Measurements from ENCODE around the gene KIF25. TPM values are rescaled to one million over a fixed set of nuclear protein-coding genes. Genes with fewer than 3 reads are reported as not detected.

The KIF25 gene
- total and polyA plus RNA-seq, 7 experiments from 2014 or later, result 0.86 TPM; not detected in 6

- ATAC-seq (no peak), DNase-seq (peak in 1 of 9 donors; percentile 0)
- H3K4me1 ChIP-seq (ENCODE audit: control insufficient read depth in 2 of 2, insufficient read depth in 2 of 2, low read length in 2 of 2), result no peaks in the 10 kb centered on the region
- peaks cover 0 to 4% (median 0%) of the 10 kb centered on the region in 5 donors for H3K36me3 Mint-ChIP-seq
- POLR2A ChIA-PET, result no interaction called here
- intact Hi-C loops (cut with micrococcal nuclease), result no loop called here
- H3K27me3 ChIP-seq (ENCODE audit: control insufficient read depth in 2 of 2, insufficient read depth in 2 of 2, low read length in 2 of 2), result no peaks in the 10 kb centered on the region
- H3K9me3 Mint-ChIP-seq, result peaks cover 0 to 13% (median 3%) of the 10 kb centered on the region in 11 donors
- no peak overlapping the region for H3K4me3 ChIP-seq (ENCODE audit: low read length)
- H3K4me3 Mint-ChIP-seq, result no peak overlapping the region
- H3K27me3 Mint-ChIP-seq, result peaks cover 0 to 7% (median 0%) of the 10 kb centered on the region in 5 donors
- H3K27ac ChIP-seq (ENCODE audit: low read depth, low read length), result no peak overlapping the region
- CTCF ChIA-PET, result no interaction called here
- H3K27ac Mint-ChIP-seq, result no peak overlapping the region
- peaks cover 0 to 7% (median 0%) of the 10 kb centered on the region in 3 experiments for H3K9me3 ChIP-seq (ENCODE audit: control insufficient read depth in 2 of 3, low read length in 3 of 3)
- H3K36me3 ChIP-seq (ENCODE audit: control insufficient read depth in 2 of 3, insufficient read depth in 3 of 3, low read length in 3 of 3), result no peaks in the 10 kb centered on the region
- no peaks in the 10 kb centered on the region for H3K4me1 Mint-ChIP-seq
Observed at GRCh38 chr6:168093071-168093505, 95.6 kb downstream of the KIF25 start.

- ATAC-seq (no peak), DNase-seq (peak in 1 of 9 donors; percentile 1)
- ChIA-PET POLR2A (no interaction called here), CTCF (no interaction called here)
- no peak overlapping the region for H3K27ac ChIP-seq (ENCODE audit: low read depth, low read length)
- no peaks in the 10 kb centered on the region for H3K4me1 Mint-ChIP-seq
- H3K9me3 ChIP-seq (ENCODE audit: control insufficient read depth in 2 of 3, low read length in 3 of 3), result peaks cover 0 to 7% (median 0%) of the 10 kb centered on the region in 3 experiments
- no peaks in the 10 kb centered on the region for H3K4me1 ChIP-seq (ENCODE audit: control insufficient read depth in 2 of 2, insufficient read depth in 2 of 2, low read length in 2 of 2)
- intact Hi-C loops (cut with micrococcal nuclease), result no loop called here
- H3K27me3 Mint-ChIP-seq, result peaks cover 0 to 12% (median 0%) of the 10 kb centered on the region in 5 donors
- H3K4me3 Mint-ChIP-seq, result no peak overlapping the region
- no peak overlapping the region for H3K27ac Mint-ChIP-seq
- H3K36me3 Mint-ChIP-seq, result peaks cover 0 to 4% (median 0%) of the 10 kb centered on the region in 5 donors
- H3K36me3 ChIP-seq (ENCODE audit: control insufficient read depth in 2 of 3, insufficient read depth in 3 of 3, low read length in 3 of 3), result no peaks in the 10 kb centered on the region
- no peaks in the 10 kb centered on the region for H3K27me3 ChIP-seq (ENCODE audit: control insufficient read depth in 2 of 2, insufficient read depth in 2 of 2, low read length in 2 of 2)
- peaks cover 0 to 13% (median 3%) of the 10 kb centered on the region in 11 donors for H3K9me3 Mint-ChIP-seq
- no peak overlapping the region for H3K4me3 ChIP-seq (ENCODE audit: low read length)
Observed at GRCh38 chr6:168093634-168094033, 96.2 kb downstream of the KIF25 start.

Other genes starting within 250 kb of the KIF25 start
- 10 to 100 TPM in 2 of 5 experiments, 1 to 10 TPM in 3; 3.2 to 55.1 (median 4.2) TPM for gene AFDN, start 170.8 kb upstream of the KIF25 start, total RNA-seq
- gene AFDN, start 170.8 kb upstream of the KIF25 start, polyA plus RNA-seq, result under 1 TPM; 0.08 to 0.24 TPM
- not detected for gene FRMD1, start 81.5 kb downstream of the KIF25 start, total RNA-seq
- gene FRMD1, start 81.5 kb downstream of the KIF25 start, polyA plus RNA-seq, result not detected

Measured in naive thymus-derived CD4-positive, alpha-beta T cell (primary cell).